HL-60 (cell line): ENCODE results near the gene LDLRAD1.

Experiments used
- DNase-seq, 2 experiments: peaks; one replicate each; pipeline ENCODE4 v3.0.0-alpha.2; 2010 to 2020; ENCODE audit warnings: low read depth in 1 of 2, low spot score in 1 of 2
- H3K27ac ChIP-seq: fragments of 250-450 bp; sonication (Bioruptor Pico); replicated peaks from 2 replicates; pipeline ENCODE4 v1.5.1; 2020; ENCODE audit warnings: mild to moderate bottlenecking, moderate library complexity
- H3K27me3 ChIP-seq: fragments of 250-450 bp; sonication (Bioruptor Pico); 2 replicates; pipeline ENCODE4 v1.5.1; 2021; ENCODE audit warnings: mild to moderate bottlenecking, moderate library complexity; ENCODE audit not compliant: insufficient read depth, poor library complexity, severe bottlenecking
- H3K4me3 ChIP-seq: replicated peaks from 2 replicates; pipeline ENCODE4 v1.5.1; 2011; ENCODE audit warnings: mild to moderate bottlenecking, control low read depth, low read length; ENCODE audit not compliant: insufficient read depth
- CTCF ChIP-seq: IDR thresholded peaks from one replicate; pipeline ENCODE4 v1.5.1; 2011; ENCODE audit warnings: low read length, control low read depth, inconsistent platforms; ENCODE audit not compliant: insufficient read depth
- GABPA ChIP-seq: IDR thresholded peaks from 2 replicates; pipeline ENCODE4 v1.6.1; 2012; ENCODE audit warnings: low read depth
- POLR2AphosphoS5 ChIP-seq: IDR thresholded peaks from 2 replicates; pipeline ENCODE4 v1.6.1; 2012; ENCODE audit warnings: low read depth
- REST ChIP-seq: IDR thresholded peaks from 2 replicates; pipeline ENCODE4 v1.6.1; 2012; ENCODE audit warnings: low read depth; ENCODE audit not compliant: insufficient replicate concordance
- SPI1 ChIP-seq: IDR thresholded peaks from 2 replicates; pipeline ENCODE4 v1.6.1; 2012; ENCODE audit warnings: low read depth, mild to moderate bottlenecking, borderline replicate concordance

The LDLRAD1 gene

GRCh38 chr1:53982763-53983104 is 35.3 kb downstream of the LDLRAD1 start:
- Histone ChIP-seq H3K4me3 (peak overlapping the region; percentile 33), H3K27ac (peak overlapping the region; percentile 58; the same call in 1 of the 2 replicates), H3K27me3 (no peaks in the 10 kb centered on the region)
- no peak for DNase-seq
- TF ChIP-seq CTCF (no peak), SPI1 (no peak), REST (no peak), POLR2AphosphoS5 (no peak), GABPA (no peak)

- TF ChIP-seq SPI1 (peak; percentile 94), GABPA (0 out of 2 replicates have a peak, but pooled peaks have one; percentile 36), CTCF (no peak), POLR2AphosphoS5 (0 out of 2 replicates have a peak, but pooled peaks have one; percentile 17), REST (peak; percentile 15)
- Histone ChIP-seq H3K27ac (peak overlapping the region; percentile 58), H3K4me3 (peak overlapping the region; percentile 33), H3K27me3 (no peaks in the 10 kb centered on the region)
- peak; percentile 13 to 71 for DNase-seq
Observed at GRCh38 chr1:53982034-53982762, 35.8 kb downstream of the LDLRAD1 start.

GRCh38 chr1:53981220-53981619 is 36.8 kb downstream of the LDLRAD1 start:
- Histone ChIP-seq H3K27ac (no peak overlapping the region), H3K27me3 (no peaks in the 10 kb centered on the region), H3K4me3 (no peak overlapping the region)
- TF ChIP-seq SPI1: no peak
- no peak for TF ChIP-seq GABPA
- no peak for TF ChIP-seq REST
- TF ChIP-seq POLR2AphosphoS5: no peak
- TF ChIP-seq CTCF: no peak
- no peak for DNase-seq
